Retinal pigment epithelial cell (primary cell): Measurements from ENCODE around the gene GRID1.

Experiments
- DNase-seq: peaks from one replicate; pipeline ENCODE4 v3.0.0-alpha.2; 2010; ENCODE audit warnings: low read depth
- H3K4me3 ChIP-seq: 2 replicates; pipeline ENCODE4 v1.5.1; 2011; ENCODE audit warnings: mild to moderate bottlenecking, low read length, control low read depth, moderate library complexity
- CTCF ChIP-seq: conservative IDR thresholded peaks from 2 replicates; pipeline ENCODE4 v1.5.1; 2011; ENCODE audit warnings: low read depth, low read length, control low read depth, inconsistent platforms

Gene GRID1

GRCh38 chr10:86190291-86190690 lies 176.3 kb downstream of the GRID1 start:
- DNase-seq = no peak
- H3K4me3 ChIP-seq = no peak overlapping the region
- no peak for TF ChIP-seq CTCF

- no peak for DNase-seq
- TF ChIP-seq CTCF = no peak
- no peak overlapping the region for H3K4me3 ChIP-seq
Observed at GRCh38 chr10:86189891-86190290, 176.7 kb downstream of the GRID1 start.

GRCh38 chr10:86188796-86189558 lies 177.6 kb downstream of the GRID1 start:
- no peak for TF ChIP-seq CTCF
- no peak for DNase-seq
- no peak overlapping the region for H3K4me3 ChIP-seq

GRCh38 chr10:86188326-86188725 lies 178.3 kb downstream of the GRID1 start:
- H3K4me3 ChIP-seq = no peak overlapping the region

GRCh38 chr10:86187499-86188239 lies 178.9 kb downstream of the GRID1 start:
- no peak for TF ChIP-seq CTCF
- no peak for DNase-seq

More at GRCh38 chr10:86188326-86188725, 178.3 kb downstream of the GRID1 start:
- DNase-seq = no peak
- TF ChIP-seq CTCF = no peak

GRCh38 chr10:86186633-86187032 lies 180.0 kb downstream of the GRID1 start:
- no peak for DNase-seq
- no peak overlapping the region for H3K4me3 ChIP-seq
- TF ChIP-seq CTCF = no peak

More at GRCh38 chr10:86187499-86188239, 178.9 kb downstream of the GRID1 start:
- no peak overlapping the region for H3K4me3 ChIP-seq
